ENCODE data around the gene ABO.

DNA sequence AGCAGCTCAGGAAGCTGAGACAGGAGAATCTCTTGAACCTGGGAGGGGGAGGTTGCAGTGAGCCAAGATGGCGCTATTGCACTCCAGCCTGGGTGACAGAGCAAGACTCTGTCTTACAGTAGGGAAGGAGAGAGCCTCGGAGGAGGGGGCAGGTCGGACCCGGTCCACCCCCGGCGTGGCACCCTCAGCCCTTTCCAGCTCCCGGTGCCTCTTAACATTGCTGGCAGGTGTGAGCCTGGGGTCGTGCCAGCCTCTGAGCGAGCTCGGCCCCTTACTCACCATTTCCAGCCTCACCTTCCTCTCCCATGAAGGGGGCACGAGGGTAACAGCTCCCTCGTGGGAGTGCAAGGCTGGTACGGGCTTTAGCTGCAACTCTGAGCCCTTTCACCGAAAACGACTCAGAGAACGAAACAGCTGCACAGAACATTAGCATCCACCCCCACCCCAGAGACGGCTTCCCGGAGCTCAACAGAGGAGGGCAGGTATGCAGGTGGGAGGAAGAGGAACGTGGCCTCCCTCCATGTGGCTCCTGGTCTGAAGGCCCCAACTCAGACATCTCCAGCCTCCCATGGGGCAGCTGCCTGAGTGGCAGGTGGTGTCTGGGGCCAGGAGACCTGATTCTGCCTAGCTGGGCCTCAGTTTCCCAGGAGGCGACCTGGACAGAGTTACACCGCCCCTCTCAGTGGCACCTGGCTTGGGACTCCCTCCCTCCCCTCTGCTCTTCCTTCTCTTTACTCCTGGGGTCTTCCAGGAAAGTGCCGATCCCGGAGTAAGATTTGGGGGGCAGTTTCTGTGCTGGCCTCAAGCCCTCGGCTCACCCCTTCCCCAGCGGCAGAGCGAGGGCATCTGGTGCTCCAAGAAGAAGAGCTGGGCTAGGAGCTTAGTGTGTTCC lies 28.5 kb upstream of the ABO start:
- TF ChIP-seq CTCF (IDR thresholded peaks at IDR 0.05; ENCODE audit: borderline replicate concordance, extremely low read depth, low read length, poor library complexity, severe bottlenecking), result no peak
- TF ChIP-seq EZH2 (IDR thresholded peaks at IDR 0.05; ENCODE audit: borderline replicate concordance, low read depth, low read length, severe bottlenecking), result no peak
